Measurements from ENCODE around the gene LILRA5. TPM values are rescaled to one million over a fixed set of nuclear protein-coding genes. Genes with fewer than 3 reads are reported as not detected.

The LILRA5 gene
- polyA plus RNA-seq, 1 of the 3 experiments (the other 2 are of a cell fraction) = not detected

DNA sequence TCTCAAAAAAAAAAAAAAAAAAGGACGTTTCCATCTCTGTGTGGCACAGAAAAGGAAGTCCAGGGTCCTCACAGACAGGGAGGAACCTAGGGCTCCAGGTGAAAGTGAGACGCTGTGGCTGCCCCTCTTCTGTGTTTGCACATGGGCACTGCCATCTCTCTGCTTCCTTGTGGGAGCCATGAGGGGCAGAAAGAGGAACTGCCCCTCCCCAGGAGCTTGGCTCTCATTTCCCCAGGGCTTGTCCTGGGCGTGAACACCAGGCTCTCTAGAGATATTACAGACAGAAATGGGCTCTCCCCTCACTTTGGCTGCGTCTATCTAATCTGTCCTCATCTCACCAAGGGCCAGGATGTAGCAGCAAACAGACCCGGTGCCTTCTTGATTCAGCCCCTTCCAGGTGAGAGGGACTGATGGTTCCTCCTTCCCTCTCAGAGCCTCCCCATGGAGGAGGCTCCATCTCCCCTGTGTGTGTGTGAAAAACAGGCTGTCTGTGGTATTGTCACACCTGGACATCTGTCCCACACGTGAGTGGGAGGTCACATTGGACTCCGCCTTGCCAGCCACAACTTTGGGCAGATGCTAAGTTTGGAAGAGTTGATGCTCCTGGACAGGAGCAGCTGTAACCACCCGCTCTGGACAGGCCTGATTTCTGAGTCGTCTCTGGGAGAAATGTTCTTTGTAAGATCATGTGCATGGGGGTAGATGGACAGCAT, 26.8 kb upstream of the LILRA5 start:
- H3K79me2 ChIP-seq (ENCODE audit: insufficient read depth) = no peaks in the 10 kb centered on the region
- H3K9ac ChIP-seq = no peak overlapping the region
- H3K4me2 ChIP-seq = no peak overlapping the region
- WGBS (ENCODE audit: low lambda C conversion rate) = 2% methylated on average over 9 of the region's 9 CpGs
- H3K9me3 ChIP-seq = no peaks in the 10 kb centered on the region
- no peak for TF ChIP-seq FOSL2 (IDR thresholded peaks at IDR 0.05; ENCODE audit: borderline replicate concordance, low read depth)
- TF ChIP-seq RAD21 (IDR thresholded peaks at IDR 0.05; ENCODE audit: low read length) = no peak
- no peak for TF ChIP-seq EZH2phosphoT487 (IDR thresholded peaks at IDR 0.05; ENCODE audit: borderline replicate concordance, low read depth)
- no peak for TF ChIP-seq MEF2A (IDR thresholded peaks at IDR 0.05; ENCODE audit: borderline replicate concordance, low read depth)
- TF ChIP-seq, protein P1, sequence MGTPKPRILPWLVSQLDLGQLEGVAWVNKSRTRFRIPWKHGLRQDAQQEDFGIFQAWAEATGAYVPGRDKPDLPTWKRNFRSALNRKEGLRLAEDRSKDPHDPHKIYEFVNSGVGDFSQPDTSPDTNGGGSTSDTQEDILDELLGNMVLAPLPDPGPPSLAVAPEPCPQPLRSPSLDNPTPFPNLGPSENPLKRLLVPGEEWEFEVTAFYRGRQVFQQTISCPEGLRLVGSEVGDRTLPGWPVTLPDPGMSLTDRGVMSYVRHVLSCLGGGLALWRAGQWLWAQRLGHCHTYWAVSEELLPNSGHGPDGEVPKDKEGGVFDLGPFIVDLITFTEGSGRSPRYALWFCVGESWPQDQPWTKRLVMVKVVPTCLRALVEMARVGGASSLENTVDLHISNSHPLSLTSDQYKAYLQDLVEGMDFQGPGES (IDR thresholded peaks at IDR 0.05; ENCODE audit: low read depth, low read length) = no peak
- no peaks in the 10 kb centered on the region for H4K20me1 ChIP-seq (ENCODE audit: insufficient read depth)
- H3F3A ChIP-seq (replicated peaks; ENCODE audit: insufficient read depth) = no peaks in the 10 kb centered on the region
- H3K4me1 ChIP-seq (ENCODE audit: control insufficient read depth in 1 of 2, insufficient read depth in 2 of 2, low read depth in 1 of 2, low read length in 1 of 2) = no peaks in the 10 kb centered on the region
- H3K36me3 ChIP-seq (replicated peaks in 1 of 2; ENCODE audit: control insufficient read depth in 1 of 2, insufficient read depth in 2 of 2, low read length in 1 of 2) = no peaks in the 10 kb centered on the region
- no peak overlapping the region for H2AFZ ChIP-seq (ENCODE audit: low read depth)
- ChIA-PET POLR2A (no interaction called here), CTCF (interaction anchor here (1.6 kb wide), 1 partner anchor 74 kb away, joined by 4 read pairs; no protein-coding TSS in a partner anchor)
- H3K9me2 ChIP-seq = no peaks in the 10 kb centered on the region
- DNase-seq = no peak
- H3K27ac ChIP-seq (ENCODE audit: low read depth in 2 of 2, low read length in 1 of 2) = no peak overlapping the region
- H3K4me3 ChIP-seq (ENCODE audit: low read depth in 2 of 2, low read length in 1 of 2) = no peak overlapping the region
- H3K27me3 ChIP-seq (ENCODE audit: insufficient read depth) = peaks cover 85% of the 10 kb centered on the region

DNA sequence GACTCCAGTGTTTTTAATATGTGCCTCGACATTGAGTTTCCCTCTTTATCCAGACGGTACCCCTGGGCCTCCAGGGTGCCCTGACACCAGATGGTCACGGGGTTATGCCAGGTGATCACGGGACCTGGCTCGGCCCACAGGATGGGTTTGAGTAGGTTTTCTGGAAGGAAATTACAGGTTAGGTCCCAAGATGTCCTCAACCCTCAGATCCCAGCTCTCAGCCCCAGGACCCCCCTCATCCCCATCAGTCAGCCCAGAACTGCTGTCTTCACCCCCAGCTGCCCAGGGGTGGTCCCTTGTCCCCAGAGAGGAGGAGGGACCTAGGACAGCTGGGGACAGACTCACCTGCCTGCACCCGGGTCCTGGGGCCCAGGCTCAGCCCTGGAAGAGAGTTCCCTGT, 25.6 kb upstream of the LILRA5 start:
- POLR2A ChIA-PET = no interaction called here
- 3% methylated on average over 5 of the region's 6 CpGs for WGBS (ENCODE audit: low lambda C conversion rate)
- CTCF ChIA-PET = interaction anchor here (1.8 kb wide), 1 partner anchor 13 kb away, joined by 6 read pairs; no protein-coding TSS in a partner anchor
- TF ChIP-seq RXRA (IDR thresholded peaks at IDR 0.05; ENCODE audit: borderline replicate concordance, low read depth) (no peak), EZH2phosphoT487 (IDR thresholded peaks at IDR 0.05; ENCODE audit: borderline replicate concordance, low read depth) (no peak), FOSL2 (IDR thresholded peaks at IDR 0.05; ENCODE audit: borderline replicate concordance, low read depth) (no peak), RFX5 (IDR thresholded peaks at IDR 0.05; ENCODE audit: low read length) (no peak), NRF1 (IDR thresholded peaks at IDR 0.05; ENCODE audit: low read depth, low read length) (no peak), CHD2 (IDR thresholded peaks at IDR 0.05; ENCODE audit: low read length, partially characterized antibody) (no peak), POLR2AphosphoS5 (IDR thresholded peaks at IDR 0.05; ENCODE audit: low read depth, low read length) (no peak), TCF12 (IDR thresholded peaks at IDR 0.05) (no peak), ELF1 (IDR thresholded peaks at IDR 0.05) (no peak), SIN3A (IDR thresholded peaks at IDR 0.05; ENCODE audit: borderline replicate concordance, low read depth, low read length) (no peak)
- TF ChIP-seq, protein P2, sequence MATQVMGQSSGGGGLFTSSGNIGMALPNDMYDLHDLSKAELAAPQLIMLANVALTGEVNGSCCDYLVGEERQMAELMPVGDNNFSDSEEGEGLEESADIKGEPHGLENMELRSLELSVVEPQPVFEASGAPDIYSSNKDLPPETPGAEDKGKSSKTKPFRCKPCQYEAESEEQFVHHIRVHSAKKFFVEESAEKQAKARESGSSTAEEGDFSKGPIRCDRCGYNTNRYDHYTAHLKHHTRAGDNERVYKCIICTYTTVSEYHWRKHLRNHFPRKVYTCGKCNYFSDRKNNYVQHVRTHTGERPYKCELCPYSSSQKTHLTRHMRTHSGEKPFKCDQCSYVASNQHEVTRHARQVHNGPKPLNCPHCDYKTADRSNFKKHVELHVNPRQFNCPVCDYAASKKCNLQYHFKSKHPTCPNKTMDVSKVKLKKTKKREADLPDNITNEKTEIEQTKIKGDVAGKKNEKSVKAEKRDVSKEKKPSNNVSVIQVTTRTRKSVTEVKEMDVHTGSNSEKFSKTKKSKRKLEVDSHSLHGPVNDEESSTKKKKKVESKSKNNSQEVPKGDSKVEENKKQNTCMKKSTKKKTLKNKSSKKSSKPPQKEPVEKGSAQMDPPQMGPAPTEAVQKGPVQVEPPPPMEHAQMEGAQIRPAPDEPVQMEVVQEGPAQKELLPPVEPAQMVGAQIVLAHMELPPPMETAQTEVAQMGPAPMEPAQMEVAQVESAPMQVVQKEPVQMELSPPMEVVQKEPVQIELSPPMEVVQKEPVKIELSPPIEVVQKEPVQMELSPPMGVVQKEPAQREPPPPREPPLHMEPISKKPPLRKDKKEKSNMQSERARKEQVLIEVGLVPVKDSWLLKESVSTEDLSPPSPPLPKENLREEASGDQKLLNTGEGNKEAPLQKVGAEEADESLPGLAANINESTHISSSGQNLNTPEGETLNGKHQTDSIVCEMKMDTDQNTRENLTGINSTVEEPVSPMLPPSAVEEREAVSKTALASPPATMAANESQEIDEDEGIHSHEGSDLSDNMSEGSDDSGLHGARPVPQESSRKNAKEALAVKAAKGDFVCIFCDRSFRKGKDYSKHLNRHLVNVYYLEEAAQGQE (IDR thresholded peaks at IDR 0.05; ENCODE audit: low read depth, low read length) = no peak
- TF ChIP-seq, protein P3, sequence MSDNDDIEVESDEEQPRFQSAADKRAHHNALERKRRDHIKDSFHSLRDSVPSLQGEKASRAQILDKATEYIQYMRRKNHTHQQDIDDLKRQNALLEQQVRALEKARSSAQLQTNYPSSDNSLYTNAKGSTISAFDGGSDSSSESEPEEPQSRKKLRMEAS (IDR thresholded peaks at IDR 0.05; ENCODE audit: low read depth) = no peak
- TF ChIP-seq, protein P1 (IDR thresholded peaks at IDR 0.05; ENCODE audit: low read depth, low read length) = no peak
- TF ChIP-seq, protein P4, sequence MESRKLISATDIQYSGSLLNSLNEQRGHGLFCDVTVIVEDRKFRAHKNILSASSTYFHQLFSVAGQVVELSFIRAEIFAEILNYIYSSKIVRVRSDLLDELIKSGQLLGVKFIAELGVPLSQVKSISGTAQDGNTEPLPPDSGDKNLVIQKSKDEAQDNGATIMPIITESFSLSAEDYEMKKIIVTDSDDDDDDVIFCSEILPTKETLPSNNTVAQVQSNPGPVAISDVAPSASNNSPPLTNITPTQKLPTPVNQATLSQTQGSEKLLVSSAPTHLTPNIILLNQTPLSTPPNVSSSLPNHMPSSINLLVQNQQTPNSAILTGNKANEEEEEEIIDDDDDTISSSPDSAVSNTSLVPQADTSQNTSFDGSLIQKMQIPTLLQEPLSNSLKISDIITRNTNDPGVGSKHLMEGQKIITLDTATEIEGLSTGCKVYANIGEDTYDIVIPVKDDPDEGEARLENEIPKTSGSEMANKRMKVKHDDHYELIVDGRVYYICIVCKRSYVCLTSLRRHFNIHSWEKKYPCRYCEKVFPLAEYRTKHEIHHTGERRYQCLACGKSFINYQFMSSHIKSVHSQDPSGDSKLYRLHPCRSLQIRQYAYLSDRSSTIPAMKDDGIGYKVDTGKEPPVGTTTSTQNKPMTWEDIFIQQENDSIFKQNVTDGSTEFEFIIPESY (IDR thresholded peaks at IDR 0.05; ENCODE audit: borderline replicate concordance, low read depth) = no peak
- TF ChIP-seq, protein P5, sequence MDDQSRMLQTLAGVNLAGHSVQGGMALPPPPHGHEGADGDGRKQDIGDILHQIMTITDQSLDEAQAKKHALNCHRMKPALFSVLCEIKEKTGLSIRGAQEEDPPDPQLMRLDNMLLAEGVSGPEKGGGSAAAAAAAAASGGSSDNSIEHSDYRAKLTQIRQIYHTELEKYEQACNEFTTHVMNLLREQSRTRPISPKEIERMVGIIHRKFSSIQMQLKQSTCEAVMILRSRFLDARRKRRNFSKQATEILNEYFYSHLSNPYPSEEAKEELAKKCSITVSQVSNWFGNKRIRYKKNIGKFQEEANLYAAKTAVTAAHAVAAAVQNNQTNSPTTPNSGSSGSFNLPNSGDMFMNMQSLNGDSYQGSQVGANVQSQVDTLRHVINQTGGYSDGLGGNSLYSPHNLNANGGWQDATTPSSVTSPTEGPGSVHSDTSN (IDR thresholded peaks at IDR 0.05) = no peak

More for the DNA sequence above, 25.6 kb upstream of the LILRA5 start:
- Histone ChIP-seq H3K4me3 (ENCODE audit: low read depth in 2 of 2, low read length in 1 of 2) (no peak overlapping the region), H3K79me2 (ENCODE audit: insufficient read depth) (no peaks in the 10 kb centered on the region), H3K27ac (ENCODE audit: low read depth in 2 of 2, low read length in 1 of 2) (no peak overlapping the region), H2AFZ (ENCODE audit: low read depth) (no peak overlapping the region), H3K36me3 (replicated peaks in 1 of 2; ENCODE audit: control insufficient read depth in 1 of 2, insufficient read depth in 2 of 2, low read length in 1 of 2) (no peaks in the 10 kb centered on the region), H3K9ac (no peak overlapping the region), H3K9me2 (no peaks in the 10 kb centered on the region), H3K27me3 (ENCODE audit: insufficient read depth) (peaks cover 85% of the 10 kb centered on the region), H4K20me1 (ENCODE audit: insufficient read depth) (no peaks in the 10 kb centered on the region), H3K9me3 (no peaks in the 10 kb centered on the region), H3F3A (replicated peaks; ENCODE audit: insufficient read depth) (no peaks in the 10 kb centered on the region), H3K4me1 (ENCODE audit: control insufficient read depth in 1 of 2, insufficient read depth in 2 of 2, low read depth in 1 of 2, low read length in 1 of 2) (no peaks in the 10 kb centered on the region), H3K4me2 (no peak overlapping the region)
- DNase-seq = no peak

All from SK-N-SH (cell line).